ENCODE measurements around the gene C1orf105. TPM values are rescaled to one million over a fixed set of nuclear protein-coding genes. Genes with fewer than 3 reads are reported as not detected.

C1orf105 gene
- total and polyA plus RNA-seq, 5 donors from 2014 or later = not detected

DNA sequence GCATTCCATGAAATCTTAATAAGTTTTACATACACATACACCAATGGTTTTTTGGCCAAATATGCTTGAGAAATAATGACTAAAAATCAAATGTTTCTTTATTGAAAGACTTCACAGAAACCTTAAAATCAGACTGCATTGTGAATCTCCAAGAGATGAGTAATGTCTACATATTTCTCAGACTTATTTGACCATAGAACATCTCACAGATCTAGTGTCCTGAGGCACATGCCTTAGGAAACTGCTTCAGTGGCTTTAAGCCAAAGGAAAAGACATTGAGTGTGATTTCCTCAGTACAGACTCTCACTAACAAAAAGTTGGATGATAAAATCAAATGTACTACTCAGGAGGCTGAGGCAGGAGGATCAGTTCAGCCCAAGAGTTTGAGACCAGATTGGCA, 6.2 kb upstream of the C1orf105 start:
- no peaks in the 10 kb centered on the region for H3K36me3 ChIP-seq (ENCODE audit: control insufficient read depth, insufficient read depth, low read length)
- no peaks in the 10 kb centered on the region for H3K9me3 ChIP-seq (ENCODE audit: control insufficient read depth in 2 of 2, low read length in 2 of 2)
- no peak overlapping the region for H3K27ac ChIP-seq (ENCODE audit: insufficient read depth, low read length, poor library complexity, severe bottlenecking)
- Mint-ChIP-seq H3K36me3 (peaks cover 9% of the 10 kb centered on the region), H3K4me1 (peaks cover 0 to 5% (median under 1%) of the 10 kb centered on the region in 4 donors), H3K27ac (no peak overlapping the region), H3K4me3 (no peak overlapping the region), H3K27me3 (no peaks in the 10 kb centered on the region), H3K9me3 (peaks cover 0 to 1% (median 0%) of the 10 kb centered on the region in 7 donors)
- DNase-seq = no peak
- no peaks in the 10 kb centered on the region for H3K27me3 ChIP-seq (ENCODE audit: control insufficient read depth, insufficient read depth, low read length)
- no peaks in the 10 kb centered on the region for H3K4me1 ChIP-seq (ENCODE audit: control insufficient read depth, insufficient read depth, low read length, poor library complexity, severe bottlenecking)
- ATAC-seq (ENCODE audit: low read depth in 2 of 2) = no peak
- H3K4me3 ChIP-seq (ENCODE audit: low read depth, low read length) = no peak overlapping the region

DNA sequence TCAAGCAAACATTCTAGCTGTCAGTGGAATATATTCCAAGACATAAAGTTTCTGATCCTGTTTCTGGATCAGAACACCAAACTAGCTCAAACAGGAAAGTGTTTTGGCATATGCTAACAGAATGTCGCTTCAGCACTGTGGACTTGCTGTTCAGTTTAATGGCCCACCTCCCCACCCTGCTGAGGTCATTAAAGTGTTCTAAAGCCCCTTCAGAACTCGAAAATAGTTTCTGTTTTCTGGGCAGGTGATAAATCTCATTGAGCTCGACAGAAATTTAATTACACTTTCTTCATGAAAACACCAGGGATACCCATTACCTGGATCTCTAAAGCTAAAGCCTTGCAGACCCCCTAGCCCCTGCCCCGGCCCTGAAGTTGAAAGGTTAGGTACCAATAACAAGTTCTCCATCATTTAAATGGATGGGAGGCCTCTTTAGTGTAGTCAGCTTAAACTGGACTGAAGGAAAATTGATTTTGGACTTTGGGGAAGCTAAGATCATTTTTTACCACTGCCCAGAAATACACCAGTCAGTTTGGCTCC, 3.9 kb upstream of the C1orf105 start:
- no peaks in the 10 kb centered on the region for H3K9me3 Mint-ChIP-seq
- H3K36me3 ChIP-seq (ENCODE audit: control insufficient read depth, insufficient read depth, low read length) = no peaks in the 10 kb centered on the region
- H3K9me3 ChIP-seq (ENCODE audit: control insufficient read depth in 2 of 2, low read length in 2 of 2) = no peaks in the 10 kb centered on the region
- H3K4me3 Mint-ChIP-seq = no peak overlapping the region
- H3K27ac ChIP-seq (ENCODE audit: insufficient read depth, low read length, poor library complexity, severe bottlenecking) = no peak overlapping the region
- no peak overlapping the region for H3K4me3 ChIP-seq (ENCODE audit: low read depth, low read length)
- H3K4me1 ChIP-seq (ENCODE audit: control insufficient read depth, insufficient read depth, low read length, poor library complexity, severe bottlenecking) = no peaks in the 10 kb centered on the region
- no peak for DNase-seq
- no peaks in the 10 kb centered on the region for H3K27me3 Mint-ChIP-seq
- peaks cover 9% of the 10 kb centered on the region for H3K36me3 Mint-ChIP-seq
- H3K4me1 Mint-ChIP-seq = peaks cover 0 to 8% (median 4%) of the 10 kb centered on the region in 4 donors
- H3K27me3 ChIP-seq (ENCODE audit: control insufficient read depth, insufficient read depth, low read length) = no peaks in the 10 kb centered on the region
- H3K27ac Mint-ChIP-seq = no peak overlapping the region
- no peak for ATAC-seq (ENCODE audit: low read depth in 2 of 2)

- Mint-ChIP-seq H3K27ac (no peak overlapping the region), H3K27me3 (no peaks in the 10 kb centered on the region)
- no peaks in the 10 kb centered on the region for H3K9me3 ChIP-seq (ENCODE audit: control insufficient read depth in 2 of 2, low read length in 2 of 2)
Measured at GRCh38 chr1:172417557-172417956, 2.9 kb upstream of the C1orf105 start.

GRCh38 chr1:172421974-172422604, 1.6 kb downstream of the C1orf105 start:
- Histone ChIP-seq H3K36me3 (ENCODE audit: control insufficient read depth, insufficient read depth, low read length) (no peaks in the 10 kb centered on the region), H3K4me1 (ENCODE audit: control insufficient read depth, insufficient read depth, low read length, poor library complexity, severe bottlenecking) (peaks cover 3% of the 10 kb centered on the region), H3K9me3 (ENCODE audit: control insufficient read depth in 2 of 2, low read length in 2 of 2) (no peaks in the 10 kb centered on the region), H3K27ac (ENCODE audit: insufficient read depth, low read length, poor library complexity, severe bottlenecking) (no peak overlapping the region), H3K27me3 (ENCODE audit: control insufficient read depth, insufficient read depth, low read length) (no peaks in the 10 kb centered on the region), H3K4me3 (ENCODE audit: low read depth, low read length) (no peak overlapping the region)
- H3K4me3 Mint-ChIP-seq = no peak overlapping the region
- no peak for DNase-seq
- no peak for ATAC-seq (ENCODE audit: low read depth in 2 of 2)
- no peaks in the 10 kb centered on the region for H3K27me3 Mint-ChIP-seq
- H3K27ac Mint-ChIP-seq = no peak overlapping the region
- H3K4me1 Mint-ChIP-seq = peaks cover 0 to 10% (median 2%) of the 10 kb centered on the region in 4 donors
- H3K9me3 Mint-ChIP-seq = no peaks in the 10 kb centered on the region
- no peaks in the 10 kb centered on the region for H3K36me3 Mint-ChIP-seq

More at GRCh38 chr1:172417557-172417956, 2.9 kb upstream of the C1orf105 start:
- H3K36me3 ChIP-seq (ENCODE audit: control insufficient read depth, insufficient read depth, low read length) = no peaks in the 10 kb centered on the region
- H3K4me1 ChIP-seq (ENCODE audit: control insufficient read depth, insufficient read depth, low read length, poor library complexity, severe bottlenecking) = no peaks in the 10 kb centered on the region
- no peak overlapping the region for H3K4me3 Mint-ChIP-seq
- H3K36me3 Mint-ChIP-seq = peaks cover 5% of the 10 kb centered on the region
- H3K27ac ChIP-seq (ENCODE audit: insufficient read depth, low read length, poor library complexity, severe bottlenecking) = no peak overlapping the region
- ATAC-seq (ENCODE audit: low read depth in 2 of 2) (no peak), DNase-seq (no peak)
- no peaks in the 10 kb centered on the region for H3K27me3 ChIP-seq (ENCODE audit: control insufficient read depth, insufficient read depth, low read length)
- H3K4me1 Mint-ChIP-seq = peaks cover 0 to 8% (median 4%) of the 10 kb centered on the region in 4 donors
- H3K9me3 Mint-ChIP-seq = no peaks in the 10 kb centered on the region
- no peak overlapping the region for H3K4me3 ChIP-seq (ENCODE audit: low read depth, low read length)

DNA sequence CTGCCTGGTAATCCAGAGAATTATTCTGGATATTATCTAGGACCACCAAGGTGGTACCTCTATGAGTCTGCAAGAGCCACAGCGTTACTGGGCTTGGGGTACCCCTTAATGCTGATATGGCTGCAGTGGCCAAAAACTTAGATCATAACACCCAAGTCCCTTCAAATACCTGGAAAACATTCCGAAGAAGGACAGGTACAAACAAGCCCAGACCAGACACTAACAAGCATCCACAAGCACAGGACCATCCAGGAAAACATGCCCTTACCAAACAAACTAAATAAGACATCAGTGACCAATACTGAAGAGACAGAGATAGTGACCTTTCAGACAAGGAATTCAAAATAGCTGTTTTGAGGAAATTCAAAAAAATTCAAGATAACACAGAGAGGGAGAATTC, 2.9 kb downstream of the C1orf105 start:
- no peaks in the 10 kb centered on the region for H3K27me3 ChIP-seq (ENCODE audit: control insufficient read depth, insufficient read depth, low read length)
- H3K9me3 ChIP-seq (ENCODE audit: control insufficient read depth in 2 of 2, low read length in 2 of 2) = no peaks in the 10 kb centered on the region
- no peaks in the 10 kb centered on the region for H3K9me3 Mint-ChIP-seq
- no peaks in the 10 kb centered on the region for H3K36me3 Mint-ChIP-seq
- peaks cover 3% of the 10 kb centered on the region for H3K4me1 ChIP-seq (ENCODE audit: control insufficient read depth, insufficient read depth, low read length, poor library complexity, severe bottlenecking)
- H3K27me3 Mint-ChIP-seq = no peaks in the 10 kb centered on the region
- H3K36me3 ChIP-seq (ENCODE audit: control insufficient read depth, insufficient read depth, low read length) = no peaks in the 10 kb centered on the region
- no peak overlapping the region for H3K4me3 Mint-ChIP-seq
- peaks cover 0 to 10% (median 2%) of the 10 kb centered on the region in 4 donors for H3K4me1 Mint-ChIP-seq
- no peak overlapping the region for H3K27ac ChIP-seq (ENCODE audit: insufficient read depth, low read length, poor library complexity, severe bottlenecking)
- DNase-seq (no peak), ATAC-seq (ENCODE audit: low read depth in 2 of 2) (no peak)
- H3K4me3 ChIP-seq (ENCODE audit: low read depth, low read length) = no peak overlapping the region
- no peak overlapping the region for H3K27ac Mint-ChIP-seq

DNA sequence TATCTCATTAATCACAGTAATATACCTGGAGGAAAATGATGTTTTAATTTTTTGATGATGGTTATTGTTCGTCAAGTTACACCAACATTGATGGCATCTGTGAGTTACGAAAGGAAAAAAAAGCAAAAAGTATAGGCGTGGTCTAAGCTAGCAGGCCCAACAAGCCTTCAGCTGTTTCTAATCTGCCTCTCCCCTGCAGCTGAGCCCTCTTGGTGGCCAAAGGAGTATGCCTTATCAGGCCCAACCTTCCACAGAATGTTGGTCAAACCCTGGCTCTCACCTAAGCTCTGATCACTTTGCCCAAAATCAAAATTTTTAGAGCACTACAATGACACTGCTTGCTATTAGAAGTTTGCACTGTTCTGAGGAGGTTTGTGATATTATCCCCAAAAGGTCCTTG, 4.9 kb downstream of the C1orf105 start:
- H3K4me1 Mint-ChIP-seq = peaks cover 0 to 21% (median 9%) of the 10 kb centered on the region in 4 donors
- no peak overlapping the region for H3K4me3 Mint-ChIP-seq
- no peak overlapping the region for H3K27ac Mint-ChIP-seq
- ATAC-seq (ENCODE audit: low read depth in 2 of 2) = no peak
- no peaks in the 10 kb centered on the region for H3K27me3 Mint-ChIP-seq
- Histone ChIP-seq H3K4me1 (ENCODE audit: control insufficient read depth, insufficient read depth, low read length, poor library complexity, severe bottlenecking) (peaks cover 6% of the 10 kb centered on the region), H3K4me3 (ENCODE audit: low read depth, low read length) (no peak overlapping the region), H3K27ac (ENCODE audit: insufficient read depth, low read length, poor library complexity, severe bottlenecking) (no peak overlapping the region), H3K9me3 (ENCODE audit: control insufficient read depth in 2 of 2, low read length in 2 of 2) (no peaks in the 10 kb centered on the region), H3K27me3 (ENCODE audit: control insufficient read depth, insufficient read depth, low read length) (no peaks in the 10 kb centered on the region), H3K36me3 (ENCODE audit: control insufficient read depth, insufficient read depth, low read length) (no peaks in the 10 kb centered on the region)
- no peaks in the 10 kb centered on the region for H3K36me3 Mint-ChIP-seq
- no peaks in the 10 kb centered on the region for H3K9me3 Mint-ChIP-seq
- no peak for DNase-seq

- H3K4me3 ChIP-seq (ENCODE audit: low read depth, low read length) = peak overlapping the region; percentile 58
- ATAC-seq (ENCODE audit: low read depth in 2 of 2) = peak; percentile 25 to 29
- Mint-ChIP-seq H3K27ac (no peak overlapping the region), H3K4me1 (peaks cover 1 to 30% (median 21%) of the 10 kb centered on the region in 4 donors), H3K36me3 (no peaks in the 10 kb centered on the region), H3K4me3 (no peak overlapping the region), H3K9me3 (no peaks in the 10 kb centered on the region), H3K27me3 (no peaks in the 10 kb centered on the region)
- peak in 2 of 3 donors; percentile 29 to 69 for DNase-seq
- peaks cover 22% of the 10 kb centered on the region for H3K4me1 ChIP-seq (ENCODE audit: control insufficient read depth, insufficient read depth, low read length, poor library complexity, severe bottlenecking)
- no peaks in the 10 kb centered on the region for H3K36me3 ChIP-seq (ENCODE audit: control insufficient read depth, insufficient read depth, low read length)
- no peaks in the 10 kb centered on the region for H3K27me3 ChIP-seq (ENCODE audit: control insufficient read depth, insufficient read depth, low read length)
- peak overlapping the region; percentile 24 for H3K27ac ChIP-seq (ENCODE audit: insufficient read depth, low read length, poor library complexity, severe bottlenecking)
- H3K9me3 ChIP-seq (ENCODE audit: control insufficient read depth in 2 of 2, low read length in 2 of 2) = no peaks in the 10 kb centered on the region
Measured at GRCh38 chr1:172427191-172427590, 6.7 kb downstream of the C1orf105 start.

All from CD4-positive, CD25-positive, alpha-beta regulatory T cell (primary cell).